AG09309 (cell line): ENCODE data around the gene ZNF618.

Source experiments
- DNase-seq: peaks from one replicate; pipeline ENCODE4 v3.0.0-alpha.2; 2010; ENCODE audit warnings: low read depth
- H3K4me3 ChIP-seq: 2 replicates; pipeline ENCODE4 v1.5.1; 2011; ENCODE audit warnings: mild to moderate bottlenecking, low read depth, low read length, moderate library complexity; ENCODE audit not compliant: control insufficient read depth
- TF ChIP-seq, protein P1 (sequence below): IDR thresholded peaks from 2 replicates; pipeline ENCODE4 v1.5.1; 2011; ENCODE audit warnings: mild to moderate bottlenecking, low read depth, low read length, inconsistent platforms; ENCODE audit not compliant: insufficient read depth, control insufficient read depth; ENCODE audit errors: missing control alignments

The ZNF618 gene

DNA sequence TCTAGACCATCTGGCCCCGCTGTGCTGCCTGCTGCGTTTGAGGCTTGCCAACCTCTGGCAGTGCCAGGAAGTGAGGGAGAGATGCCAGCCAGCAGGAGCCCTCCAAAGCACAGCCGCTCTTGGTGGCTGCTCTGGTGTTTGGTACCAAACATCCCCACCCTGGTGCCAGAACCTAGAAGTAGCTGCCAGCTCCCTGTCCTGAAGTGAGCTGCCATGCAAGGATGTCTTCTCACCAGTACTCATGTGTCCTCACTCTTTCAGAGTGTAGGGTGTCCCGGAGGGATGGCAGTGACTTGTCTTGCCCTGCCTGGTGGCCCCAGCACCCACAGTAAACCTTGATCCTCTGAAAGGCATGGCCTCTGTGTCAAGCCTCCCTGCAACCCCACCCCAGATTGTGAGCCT lies 158.6 kb downstream of the ZNF618 start:
- DNase-seq: no peak
- TF ChIP-seq, protein P1, sequence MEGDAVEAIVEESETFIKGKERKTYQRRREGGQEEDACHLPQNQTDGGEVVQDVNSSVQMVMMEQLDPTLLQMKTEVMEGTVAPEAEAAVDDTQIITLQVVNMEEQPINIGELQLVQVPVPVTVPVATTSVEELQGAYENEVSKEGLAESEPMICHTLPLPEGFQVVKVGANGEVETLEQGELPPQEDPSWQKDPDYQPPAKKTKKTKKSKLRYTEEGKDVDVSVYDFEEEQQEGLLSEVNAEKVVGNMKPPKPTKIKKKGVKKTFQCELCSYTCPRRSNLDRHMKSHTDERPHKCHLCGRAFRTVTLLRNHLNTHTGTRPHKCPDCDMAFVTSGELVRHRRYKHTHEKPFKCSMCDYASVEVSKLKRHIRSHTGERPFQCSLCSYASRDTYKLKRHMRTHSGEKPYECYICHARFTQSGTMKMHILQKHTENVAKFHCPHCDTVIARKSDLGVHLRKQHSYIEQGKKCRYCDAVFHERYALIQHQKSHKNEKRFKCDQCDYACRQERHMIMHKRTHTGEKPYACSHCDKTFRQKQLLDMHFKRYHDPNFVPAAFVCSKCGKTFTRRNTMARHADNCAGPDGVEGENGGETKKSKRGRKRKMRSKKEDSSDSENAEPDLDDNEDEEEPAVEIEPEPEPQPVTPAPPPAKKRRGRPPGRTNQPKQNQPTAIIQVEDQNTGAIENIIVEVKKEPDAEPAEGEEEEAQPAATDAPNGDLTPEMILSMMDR: no peak

DNA sequence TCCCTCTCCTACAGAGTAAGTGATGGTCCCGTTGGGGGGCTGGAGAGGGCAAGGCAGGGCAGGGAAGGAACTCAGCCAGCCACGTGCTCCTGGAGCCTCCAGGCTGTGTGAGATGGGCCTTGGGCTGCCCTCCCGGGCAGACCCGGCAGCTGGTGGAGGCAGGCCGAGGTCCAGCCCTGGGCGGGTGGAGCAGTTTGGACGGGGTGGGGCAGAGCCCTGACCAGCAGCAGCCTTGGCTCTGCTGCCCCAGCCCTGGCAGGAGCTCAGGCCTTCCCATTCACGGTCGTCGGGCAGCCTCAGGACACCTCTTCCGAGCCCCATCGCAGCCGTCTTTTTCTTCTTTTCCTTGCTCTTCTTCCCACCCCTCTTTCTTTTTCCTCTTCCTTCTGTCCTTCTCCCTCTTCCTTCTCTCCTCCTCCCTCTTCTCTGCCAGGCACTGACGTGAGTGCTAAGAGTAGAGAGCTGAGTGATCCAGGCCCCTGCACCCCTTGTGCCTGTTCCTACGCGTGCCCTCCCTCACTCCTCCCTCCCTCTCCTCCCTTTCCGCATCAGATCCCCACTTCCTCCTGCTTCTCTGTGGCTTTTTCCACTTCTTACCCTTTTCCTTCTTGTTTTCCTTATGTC lies 159.2 kb downstream of the ZNF618 start:
- TF ChIP-seq, protein P1: no peak

More for the DNA sequence above, 158.6 kb downstream of the ZNF618 start:
- H3K4me3 ChIP-seq: no peak overlapping the region

DNA sequence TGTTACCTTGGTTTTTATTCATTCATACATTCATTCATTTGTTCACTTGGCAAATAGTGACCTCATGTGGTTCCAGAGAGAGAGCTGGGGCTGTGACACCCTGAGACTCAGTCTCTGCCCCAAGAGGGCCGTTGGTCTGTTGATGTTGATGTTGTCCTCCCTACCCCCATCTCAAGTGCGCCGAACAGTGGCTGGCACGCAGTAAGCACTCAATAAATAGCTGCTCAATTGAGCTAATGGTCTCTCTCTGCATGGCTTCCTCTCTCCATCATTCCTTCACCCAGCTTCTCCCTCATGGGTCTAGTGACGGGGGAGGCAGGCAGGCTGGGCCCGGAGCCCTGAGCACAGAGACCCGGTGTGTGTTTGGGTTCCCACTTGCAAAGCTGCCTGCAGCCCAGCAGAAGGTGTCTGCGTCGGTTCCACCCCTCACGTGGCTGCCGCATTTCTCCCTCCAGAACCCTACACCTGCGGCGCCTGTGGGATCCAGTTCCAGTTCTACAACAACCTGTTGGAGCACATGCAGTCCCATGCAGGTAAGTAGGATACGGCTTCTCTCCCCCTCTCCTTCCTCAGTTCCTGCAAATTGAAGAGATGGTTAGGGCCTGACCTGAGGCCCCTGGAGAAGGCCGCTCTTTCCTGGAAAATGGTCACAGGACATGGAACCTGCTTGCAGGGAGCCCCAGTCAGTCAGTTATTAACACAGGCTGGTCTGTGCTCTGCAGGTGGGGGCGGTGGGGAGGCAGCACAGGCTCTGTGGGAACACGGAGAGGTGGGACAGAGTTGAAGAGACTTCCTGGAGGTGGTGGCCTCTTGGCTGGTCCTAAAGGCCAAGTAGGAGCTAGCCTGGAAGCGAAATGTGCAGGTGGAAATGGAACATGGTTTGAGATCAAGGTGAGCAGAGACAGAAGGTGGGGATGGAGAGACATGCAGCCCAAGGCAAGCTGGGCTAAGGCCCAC lies 160.0 kb downstream of the ZNF618 start:
- TF ChIP-seq, protein P1: no peak
- DNase-seq: no peak
- no peak overlapping the region for H3K4me3 ChIP-seq

More for the DNA sequence above, 159.2 kb downstream of the ZNF618 start:
- DNase-seq: no peak
- no peak overlapping the region for H3K4me3 ChIP-seq

DNA sequence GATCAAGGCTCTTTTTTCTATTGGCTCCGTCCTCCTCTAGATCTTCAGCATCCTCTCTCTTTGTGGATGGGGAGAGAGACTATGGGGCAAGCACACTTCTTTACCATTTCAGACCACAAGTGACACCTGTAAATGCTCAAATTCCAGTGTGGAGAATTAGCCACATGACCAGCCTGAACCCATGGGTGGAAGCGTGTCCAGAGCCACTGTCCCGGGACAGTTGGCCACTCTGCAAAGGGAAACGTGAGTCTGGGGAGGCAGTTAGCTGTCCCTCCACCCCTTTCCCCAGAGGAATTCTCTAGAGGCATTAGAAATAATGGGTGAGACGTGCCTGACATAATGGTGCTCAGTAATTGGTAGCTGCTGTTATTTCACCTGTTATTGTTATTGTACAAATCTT lies 161.1 kb downstream of the ZNF618 start:
- DNase-seq: no peak
- TF ChIP-seq, protein P1: no peak
- no peak overlapping the region for H3K4me3 ChIP-seq

DNA sequence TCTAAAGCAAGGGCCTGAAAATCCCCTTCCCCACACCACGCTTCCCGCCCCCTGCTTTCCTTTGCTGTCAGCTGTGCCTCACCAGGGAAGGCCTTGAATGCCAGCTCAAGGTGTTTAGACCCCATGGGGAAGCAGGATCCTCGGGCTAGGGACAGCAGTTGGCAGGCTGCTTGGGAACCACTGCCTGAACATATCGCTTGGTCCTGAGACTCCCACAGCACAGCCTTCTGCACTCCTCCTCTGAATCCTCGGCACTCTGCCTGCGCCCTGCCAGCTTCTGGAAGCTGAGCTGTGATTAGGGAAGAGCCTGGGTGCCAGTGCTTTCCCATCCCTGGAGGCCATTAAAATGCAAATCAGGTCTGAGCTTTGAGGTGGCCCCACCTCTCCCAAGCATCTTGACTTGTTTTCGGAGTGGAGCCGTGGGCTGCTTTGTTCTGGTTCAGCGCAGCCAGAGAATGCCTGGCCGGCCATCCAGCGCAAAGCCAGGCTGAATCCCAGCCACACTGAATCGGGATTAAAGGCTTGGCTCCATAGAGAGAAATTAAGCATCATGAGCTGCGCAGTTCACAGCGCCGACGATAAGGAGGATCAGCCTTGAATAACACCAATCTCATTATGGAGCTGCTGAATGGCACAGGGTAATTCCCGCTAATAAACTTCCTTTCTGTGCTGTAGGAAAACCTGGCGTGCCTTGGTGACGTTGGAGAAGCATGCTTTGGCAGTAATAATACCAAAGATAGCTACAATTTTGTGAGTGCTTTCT lies 162.0 kb downstream of the ZNF618 start:
- no peak for DNase-seq
- no peak overlapping the region for H3K4me3 ChIP-seq
- TF ChIP-seq, protein P1: no peak

DNA sequence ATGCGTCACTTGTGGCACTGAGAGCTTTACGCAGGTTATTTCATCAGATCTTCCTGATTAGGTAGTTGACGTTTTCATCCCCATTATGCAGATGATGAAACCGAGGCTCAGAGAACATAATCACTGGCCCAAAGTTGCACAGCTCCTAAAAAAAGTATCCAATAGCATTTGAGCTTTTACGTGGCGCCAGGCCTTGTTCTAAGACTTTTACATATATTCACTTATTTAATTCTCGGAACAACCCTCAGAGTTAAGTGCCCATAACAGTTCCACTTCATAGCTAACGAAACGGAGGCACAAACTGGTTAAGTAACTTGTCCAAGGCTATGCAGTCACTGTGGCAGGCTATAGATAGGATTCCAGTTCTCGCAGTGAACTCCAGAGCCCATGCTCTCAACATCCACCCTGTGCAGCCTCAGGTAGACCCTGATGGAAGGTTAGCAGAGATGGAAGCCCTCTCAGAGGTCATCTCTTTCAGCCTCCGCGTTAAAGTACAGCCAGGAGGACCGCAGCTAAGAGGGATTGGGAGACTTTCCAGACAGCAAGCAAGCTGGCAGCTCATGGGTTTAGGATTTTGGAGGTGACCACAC lies 162.7 kb downstream of the ZNF618 start:
- no peak for DNase-seq
- TF ChIP-seq, protein P1: no peak
- no peak overlapping the region for H3K4me3 ChIP-seq
